Activated T-helper 17 cell treated with anti-CD3 and anti-CD28 coated beads, Interleukin-2, amount 50 U/mL, for 72 hours (primary cell): ENCODE data around the gene CNST. TPM values are rescaled to one million over a fixed set of nuclear protein-coding genes. Genes with fewer than 3 reads are reported as not detected.
A peak's percentile ranks its signal among the peaks of the same experiment; 100 is the strongest.
"Not testable (repeated sequence)": the region's sequence is repeated elsewhere in the genome, so short reads cannot be mapped to it uniquely, and the experiment has no call there.

ENCODE experiments used
- ATAC-seq: fragments of 150-1000 bp; cut with Tn5 transposase; replicated peaks from 2 replicates; pipeline ENCODE4 v1.10.0; 2021; ENCODE audit warnings: mild to moderate bottlenecking, moderate library complexity
- H3K27ac Mint-ChIP-seq: one replicate; pipeline ENCODE4 v1.8.0; 2022; ENCODE audit warnings: mixed read lengths
- H3K27me3 Mint-ChIP-seq: one replicate; pipeline ENCODE4 v1.8.0; 2022; ENCODE audit warnings: mixed read lengths
- H3K36me3 Mint-ChIP-seq: one replicate; pipeline ENCODE4 v1.8.0; 2022; ENCODE audit warnings: low read depth, mild to moderate bottlenecking, mixed read lengths
- H3K4me1 Mint-ChIP-seq: one replicate; pipeline ENCODE4 v1.8.0; 2022; ENCODE audit warnings: mixed read lengths
- H3K4me3 Mint-ChIP-seq: one replicate; pipeline ENCODE4 v1.8.0; 2022; ENCODE audit warnings: mild to moderate bottlenecking, mixed read lengths
- H3K9me3 Mint-ChIP-seq: one replicate; pipeline ENCODE4 v1.8.0; 2022; ENCODE audit warnings: mixed read lengths
- total RNA-seq, 2 donors: library from RNA; stranded (reverse); gene quantifications; one replicate each; pipeline ENCODE4 v1.2.3, GENCODE V29; 2022

CNST gene
- total RNA-seq, 2 donors from 2014 or later: 33.6 to 36.4 TPM

GRCh38 chr1:246607462-246607861, 41.2 kb downstream of the CNST start:
- no peak for ATAC-seq
- Mint-ChIP-seq H3K27me3 (no peaks in the 10 kb centered on the region), H3K4me1 (peaks cover 32% of the 10 kb centered on the region), H3K4me3 (no peak overlapping the region), H3K36me3 (peaks cover 31% of the 10 kb centered on the region), H3K27ac (no peak overlapping the region), H3K9me3 (no peaks in the 10 kb centered on the region)

- Mint-ChIP-seq H3K27me3 (no peaks in the 10 kb centered on the region), H3K27ac (peak overlapping the region; percentile 40), H3K4me1 (peaks cover 24% of the 10 kb centered on the region), H3K9me3 (no peaks in the 10 kb centered on the region), H3K4me3 (peak overlapping the region; percentile 48), H3K36me3 (peaks cover 27% of the 10 kb centered on the region)
- peak; percentile 95 for ATAC-seq
These were observed 42.5 kb downstream of the CNST start for GRCh38 chr1:246608616-246609376.

- H3K9me3 Mint-ChIP-seq: no peaks in the 10 kb centered on the region
- peak overlapping the region; percentile 48 for H3K4me3 Mint-ChIP-seq
- no peak overlapping the region for H3K27ac Mint-ChIP-seq
- H3K27me3 Mint-ChIP-seq: no peaks in the 10 kb centered on the region
- no peak for ATAC-seq
- peaks cover 30% of the 10 kb centered on the region for H3K36me3 Mint-ChIP-seq
- peaks cover 24% of the 10 kb centered on the region for H3K4me1 Mint-ChIP-seq
These were observed 43.4 kb downstream of the CNST start for GRCh38 chr1:246609632-246610031.

GRCh38 chr1:246613096-246613758, 47.0 kb downstream of the CNST start:
- Mint-ChIP-seq H3K4me3 (no peak overlapping the region), H3K27ac (peak overlapping the region; percentile 73), H3K27me3 (no peaks in the 10 kb centered on the region), H3K4me1 (peaks cover 32% of the 10 kb centered on the region), H3K36me3 (peaks cover 50% of the 10 kb centered on the region), H3K9me3 (no peaks in the 10 kb centered on the region)
- no peak for ATAC-seq

- no peak for ATAC-seq
- H3K4me3 Mint-ChIP-seq: no peak overlapping the region
- no peaks in the 10 kb centered on the region for H3K27me3 Mint-ChIP-seq
- no peak overlapping the region for H3K27ac Mint-ChIP-seq
- no peaks in the 10 kb centered on the region for H3K9me3 Mint-ChIP-seq
- peaks cover 52% of the 10 kb centered on the region for H3K36me3 Mint-ChIP-seq
- peaks cover 13% of the 10 kb centered on the region for H3K4me1 Mint-ChIP-seq
These were observed 50.9 kb downstream of the CNST start for GRCh38 chr1:246617156-246617555.

- peaks cover 58% of the 10 kb centered on the region for H3K36me3 Mint-ChIP-seq
- no peak overlapping the region for H3K4me3 Mint-ChIP-seq
- no peaks in the 10 kb centered on the region for H3K9me3 Mint-ChIP-seq
- H3K27ac Mint-ChIP-seq: no peak overlapping the region
- no peaks in the 10 kb centered on the region for H3K27me3 Mint-ChIP-seq
- ATAC-seq: no peak
- peaks cover 13% of the 10 kb centered on the region for H3K4me1 Mint-ChIP-seq
These were observed 51.5 kb downstream of the CNST start for GRCh38 chr1:246617768-246618167.

- no peak overlapping the region for H3K4me3 Mint-ChIP-seq
- H3K36me3 Mint-ChIP-seq: peaks cover 63% of the 10 kb centered on the region
- H3K27me3 Mint-ChIP-seq: no peaks in the 10 kb centered on the region
- no peaks in the 10 kb centered on the region for H3K9me3 Mint-ChIP-seq
- ATAC-seq: no peak
- no peak overlapping the region for H3K27ac Mint-ChIP-seq
- peaks cover 13% of the 10 kb centered on the region for H3K4me1 Mint-ChIP-seq
These were observed 52.1 kb downstream of the CNST start for GRCh38 chr1:246618240-246618808.

- Mint-ChIP-seq H3K4me3 (no peak overlapping the region), H3K4me1 (peaks cover 11% of the 10 kb centered on the region), H3K9me3 (no peaks in the 10 kb centered on the region), H3K27me3 (no peaks in the 10 kb centered on the region), H3K36me3 (peaks cover 86% of the 10 kb centered on the region), H3K27ac (no peak overlapping the region)
- no peak for ATAC-seq
These were observed 55.9 kb downstream of the CNST start for GRCh38 chr1:246622035-246622652.

- Mint-ChIP-seq H3K27me3 (no peaks in the 10 kb centered on the region), H3K27ac (no peak overlapping the region), H3K9me3 (no peaks in the 10 kb centered on the region), H3K4me3 (no peak overlapping the region), H3K36me3 (peaks cover 90% of the 10 kb centered on the region), H3K4me1 (peaks cover 13% of the 10 kb centered on the region)
- no peak for ATAC-seq
These were observed 57.8 kb downstream of the CNST start for GRCh38 chr1:246624091-246624490.

- Mint-ChIP-seq H3K27ac (peak overlapping the region; percentile 55), H3K36me3 (peaks cover 85% of the 10 kb centered on the region), H3K4me3 (no peak overlapping the region), H3K4me1 (peaks cover 9% of the 10 kb centered on the region), H3K27me3 (no peaks in the 10 kb centered on the region), H3K9me3 (no peaks in the 10 kb centered on the region)
- peak; percentile 21 for ATAC-seq
These were observed 62.8 kb downstream of the CNST start for GRCh38 chr1:246629030-246629429.

- no peak for ATAC-seq
- Mint-ChIP-seq H3K27me3 (no peaks in the 10 kb centered on the region), H3K36me3 (peaks cover 76% of the 10 kb centered on the region), H3K4me1 (peaks cover 9% of the 10 kb centered on the region), H3K4me3 (no peak overlapping the region), H3K9me3 (no peaks in the 10 kb centered on the region), H3K27ac (no peak overlapping the region)
These were observed 63.7 kb downstream of the CNST start for GRCh38 chr1:246629976-246630375.

GRCh38 chr1:246631426-246631825, 65.2 kb downstream of the CNST start:
- ATAC-seq: no peak
- H3K27me3 Mint-ChIP-seq: no peaks in the 10 kb centered on the region
- H3K36me3 Mint-ChIP-seq: peaks cover 61% of the 10 kb centered on the region
- H3K27ac Mint-ChIP-seq: no peak overlapping the region
- no peaks in the 10 kb centered on the region for H3K9me3 Mint-ChIP-seq
- H3K4me1 Mint-ChIP-seq: peaks cover 9% of the 10 kb centered on the region
- no peak overlapping the region for H3K4me3 Mint-ChIP-seq

GRCh38 chr1:246632281-246633168, 66.3 kb downstream of the CNST start:
- peaks cover 50% of the 10 kb centered on the region for H3K36me3 Mint-ChIP-seq
- H3K4me3 Mint-ChIP-seq: no peak overlapping the region
- peak overlapping the region; percentile 12 for H3K27ac Mint-ChIP-seq
- no peaks in the 10 kb centered on the region for H3K27me3 Mint-ChIP-seq
- ATAC-seq: no peak
- H3K9me3 Mint-ChIP-seq: no peaks in the 10 kb centered on the region
- no peaks in the 10 kb centered on the region for H3K4me1 Mint-ChIP-seq

GRCh38 chr1:246634659-246635058, 68.4 kb downstream of the CNST start:
- H3K36me3 Mint-ChIP-seq: peaks cover 34% of the 10 kb centered on the region
- not testable (repeated sequence) for H3K27ac Mint-ChIP-seq, ATAC-seq, H3K4me1 Mint-ChIP-seq, H3K27me3 Mint-ChIP-seq, H3K9me3 Mint-ChIP-seq, H3K4me3 Mint-ChIP-seq
